GM12878 (cell line): Measurements from ENCODE around the gene CCSER1. TPM values are rescaled to one million over a fixed set of nuclear protein-coding genes. Genes with fewer than 3 reads are reported as not detected.

ENCODE experiments used
- ATAC-seq: fragments of 200-7000 bp; cut with Tn5 transposase; 3 replicates; pipeline ENCODE4 v1.9.1; 2020; ENCODE audit warnings: mild to moderate bottlenecking, moderate library complexity
- BruUV-seq: library from RNA; stranded (reverse); fragments of 400-500 nt; replicated peaks from 2 replicates; lab custom pipeline; 2021; lab: Mats Ljungman, UMichigan
- CTCF ChIA-PET: fragments of 300-600 bp; sonication (Branson Sonifier 250); formaldehyde crosslinking; extraction: SDS; loops from one replicate; lab custom pipeline; 2021; ENCODE audit warnings: inconsistent platforms; lab: Yijun Ruan, JAX
- POLR2A ChIA-PET: fragments of 350-600 bp; formaldehyde crosslinking; extraction: SDS; loops from one replicate; lab custom pipeline; 2021; ENCODE audit warnings: inconsistent platforms; lab: Charles Lee
- RAD21 ChIA-PET: fragments of 300-600 bp; sonication (Branson Sonifier 250); formaldehyde crosslinking; loops from one replicate; lab custom pipeline; 2023; ENCODE audit warnings: antibody characterized with exemption; ENCODE audit not compliant: unreplicated experiment; lab: Charles Lee
- SMC1A ChIA-PET: fragments of 300-600 bp; sonication (Branson Sonifier 250); formaldehyde crosslinking; loops from one replicate; lab custom pipeline; 2023; ENCODE audit not compliant: unreplicated experiment, uncharacterized antibody; lab: Charles Lee
- DNase-seq: peaks from one replicate; pipeline ENCODE4 v3.0.0-alpha.2; 2011; ENCODE audit warnings: low read depth, low spot score
- FAIRE-seq: peaks from 3 replicates; lab custom pipeline; 2011; peaks lifted over from hg19 to GRCh38; lab: Jason Lieb, UNC
- H2AFZ ChIP-seq: 2 replicates; pipeline ENCODE4 v1.6.0; 2011; ENCODE audit warnings: low read depth, low read length, control low read depth; ENCODE audit not compliant: control insufficient read depth
- H3K27ac ChIP-seq: 2 replicates; pipeline ENCODE4 v1.5.1; 2011; ENCODE audit warnings: control low read depth; ENCODE audit not compliant: control insufficient read depth, insufficient read depth
- H3K27me3 ChIP-seq, 2 experiments: replicated peaks in 1 of 2; 2 replicates each; pipeline versions ENCODE4 v1.6.0 to v1.6.1; 2011; ENCODE audit warnings: low read length in 1 of 2; ENCODE audit not compliant: control insufficient read depth in 2 of 2, insufficient read depth in 2 of 2
- H3K36me3 ChIP-seq, 2 experiments: 2 replicates each; pipeline ENCODE4 v1.5.1; 2011; ENCODE audit warnings: low read length in 1 of 2; ENCODE audit not compliant: control insufficient read depth in 2 of 2, insufficient read depth in 2 of 2
- H3K4me1 ChIP-seq: 2 replicates; pipeline ENCODE4 v1.6.1; 2011; ENCODE audit warnings: mild to moderate bottlenecking, low read length, moderate library complexity, mixed read lengths; ENCODE audit not compliant: control insufficient read depth, insufficient read depth
- H3K4me2 ChIP-seq: 2 replicates; pipeline ENCODE4 v1.6.0; 2011; ENCODE audit warnings: control low read depth; ENCODE audit not compliant: control insufficient read depth, insufficient read depth
- H3K4me3 ChIP-seq: fragments of 200-600 bp; sonication (generic); 2 replicates; pipeline ENCODE4 v1.5.1; 2016
- H3K79me2 ChIP-seq: 2 replicates; pipeline ENCODE4 v1.6.0; 2011; ENCODE audit warnings: low read length; ENCODE audit not compliant: control insufficient read depth, insufficient read depth
- H3K9ac ChIP-seq: 2 replicates; pipeline ENCODE4 v1.8.0; 2011; ENCODE audit warnings: low read length, control low read depth, mixed read lengths; ENCODE audit not compliant: control insufficient read depth, insufficient read depth
- H3K9me3 ChIP-seq: replicated peaks from 3 replicates; pipeline ENCODE4 v1.5.1; 2011; ENCODE audit warnings: mild to moderate bottlenecking, low read length; ENCODE audit not compliant: control insufficient read depth, insufficient read depth
- H4K20me1 ChIP-seq: 2 replicates; pipeline ENCODE4 v1.6.0; 2011; ENCODE audit not compliant: control insufficient read depth, insufficient read depth
- ATF7 ChIP-seq: fragments of 450-650 bp; IDR thresholded peaks from 2 replicates; pipeline ENCODE4 v1.6.1; 2016; ENCODE audit warnings: low read depth, mild to moderate bottlenecking
- BCL11A ChIP-seq: IDR thresholded peaks from 2 replicates; pipeline ENCODE4 v1.6.1; 2011; ENCODE audit warnings: low read depth, low read length
- CBX5 ChIP-seq: sonication (generic); IDR thresholded peaks from 2 replicates; pipeline ENCODE4 v1.6.1; 2016; ENCODE audit warnings: low read depth, moderate library complexity, mild to moderate bottlenecking, inconsistent platforms
- E2F4 ChIP-seq: IDR thresholded peaks from 2 replicates; pipeline ENCODE4 v1.6.1; 2012; ENCODE audit warnings: low read depth, low read length, improper control_type of control experiment
- E4F1 ChIP-seq: fragments of 450-650 bp; IDR thresholded peaks from 2 replicates; pipeline ENCODE4 v1.6.1; 2018; ENCODE audit warnings: borderline replicate concordance, mild to moderate bottlenecking; ENCODE audit not compliant: partially characterized antibody
- ELK1 ChIP-seq: IDR thresholded peaks from 2 replicates; pipeline ENCODE4 v1.6.1; 2012; ENCODE audit warnings: low read depth, low read length, improper control_type of control experiment
- FOS ChIP-seq: IDR thresholded peaks from 3 replicates; pipeline ENCODE4 v1.6.1; 2011; ENCODE audit warnings: borderline replicate concordance; ENCODE audit not compliant: insufficient read length; ENCODE audit errors: extremely low read depth
- HSF1 ChIP-seq: fragments of 150-350 bp; IDR thresholded peaks from 2 replicates; pipeline ENCODE4 v1.6.1; 2014; ENCODE audit warnings: mild to moderate bottlenecking, low read depth, low read length
- PKNOX1 ChIP-seq: fragments of 450-650 bp; IDR thresholded peaks from 2 replicates; pipeline ENCODE4 v1.6.1; 2016; ENCODE audit warnings: mild to moderate bottlenecking
- PML ChIP-seq: IDR thresholded peaks from 2 replicates; pipeline ENCODE4 v1.6.1; 2012; ENCODE audit warnings: low read length, inconsistent platforms
- PRDM15 ChIP-seq: fragments of 450-650 bp; formaldehyde crosslinking; IDR thresholded peaks from 2 replicates; pipeline ENCODE4 v1.4.0; 2020; ENCODE audit warnings: mild to moderate bottlenecking, moderate library complexity
- RAD51 ChIP-seq: fragments of 450-650 bp; IDR thresholded peaks from 2 replicates; pipeline ENCODE4 v1.6.1; 2016; ENCODE audit warnings: moderate library complexity, mild to moderate bottlenecking, inconsistent platforms
- RCOR1 ChIP-seq: conservative IDR thresholded peaks from 2 replicates; pipeline ENCODE4 v1.6.1; 2012; ENCODE audit warnings: low read depth, low read length, improper control_type of control experiment
- SIN3A ChIP-seq: IDR thresholded peaks from 2 replicates; pipeline ENCODE4 v1.6.1; 2012; ENCODE audit warnings: low read depth, low read length, improper control_type of control experiment
- WGBS: methylation state at CpG from one replicate; pipeline ENCODE4 v1.1.6; 2016; ENCODE audit warnings: low lambda C conversion rate; ENCODE audit not compliant: insufficient replicate concordance, insufficient coverage; ENCODE audit errors: missing lambda C conversion rate; 5-methylcytosine and 5-hydroxymethylcytosine counted together
- in situ Hi-C: fragments of 300-500 bp; cut with MboI; formaldehyde crosslinking; loops from 9 replicates; pipeline ENCODE4 v1.14.3; 2018; ENCODE audit warnings: mixed read lengths
- intact Hi-C: fragments of 100-400 bp; cut with micrococcal nuclease; formaldehyde crosslinking; loops from one replicate; pipeline ENCODE4 v1.14.2; 2022; ENCODE audit not compliant: unreplicated experiment
- polyA plus RNA-seq, 11 experiments: library from polyadenylated mRNA; depleted of rRNA in 4 of 11; unstranded in 6 of 11; stranded (reverse) in 5 of 11; fragments of >200 nt; fragmentation: Nextera tagmentation in 4 of 11; fragmentation: Illumina TruSeq in 1 of 11; extraction: Ambion mirVana in 4 of 11; extraction: Trizol in 1 of 11; gene quantifications; 1 replicate in 1 of 11; 2 replicates in 10 of 11; pipeline versions ENCODE4 v1.2.1 to v1.2.3, GENCODE V29; 2011 to 2016; ENCODE audit warnings: inconsistent platforms in 2 of 11, missing spikeins in 2 of 11, low read depth in 1 of 11
- total RNA-seq, 4 experiments: library from RNA; depleted of rRNA in 3 of 4; stranded (reverse); fragments of >200 nt in 3 of 4; fragmentation: Illumina TruSeq in 1 of 4; extraction: Trizol in 1 of 4; gene quantifications; 2 replicates each; pipeline versions ENCODE4 v1.2.1 to v1.2.3, GENCODE V29; 2013 to 2021

The CCSER1 gene
- total and polyA plus RNA-seq, 10 of the 15 experiments (the other 5 are each of a cell fraction or from before 2014, with no cell fraction given), result 0.22 to 2.7 (median 1.0) TPM

- Histone ChIP-seq H3K79me2 (no peaks in the 10 kb centered on the region), H3K9ac (no peak overlapping the region), H3K4me1 (no peaks in the 10 kb centered on the region), H4K20me1 (no peaks in the 10 kb centered on the region), H3K27me3 (no peaks in the 10 kb centered on the region), H3K9me3 (no peaks in the 10 kb centered on the region), H3K4me2 (no peak overlapping the region), H3K36me3 (no peaks in the 10 kb centered on the region), H2AFZ (no peak overlapping the region), H3K27ac (no peak overlapping the region), H3K4me3 (no peak overlapping the region)
- BruUV-seq, result no TSS peak
- ChIA-PET CTCF (no interaction called here), SMC1A (no interaction called here), RAD21 (no interaction called here), POLR2A (no interaction called here)
- TF ChIP-seq RCOR1, result no peak
- TF ChIP-seq FOS, result no peak
- no peak for TF ChIP-seq CBX5
- no peak for TF ChIP-seq ELK1
- no peak for TF ChIP-seq SIN3A
- no peak for TF ChIP-seq PKNOX1
- TF ChIP-seq RAD51, result no peak
- TF ChIP-seq ATF7, result no peak
- no peak for TF ChIP-seq PML
- TF ChIP-seq E2F4, result no peak
- no peak for TF ChIP-seq E4F1
- TF ChIP-seq PRDM15, result no peak
- TF ChIP-seq BCL11A, result no peak
- no peak for TF ChIP-seq HSF1
- intact Hi-C loops, result no loop called here
- no peak for FAIRE-seq
- DNase-seq, result no peak
- no peak for ATAC-seq
- in situ Hi-C loops, result no loop called here
- 0% methylated on average over 1 of the region's 1 CpG for WGBS
These were observed 1000.6 kb downstream of the CCSER1 start for GRCh38 chr4:91127831-91128230.
